CD14-positive monocyte (primary cell): ENCODE measurements around the gene TTLL4. TPM values are rescaled to one million over a fixed set of nuclear protein-coding genes. Genes with fewer than 3 reads are reported as not detected.
"Not testable (repeated sequence)": the region's sequence is repeated elsewhere in the genome, so short reads cannot be mapped to it uniquely, and the experiment has no call there.

Source experiments
- DNase-seq, 3 donors: peaks; one replicate each; pipeline ENCODE4 v3.0.0-alpha.2; 2011 to 2022
- H2AFZ ChIP-seq: 2 replicates; pipeline ENCODE4 v1.6.0; 2012; ENCODE audit warnings: mild to moderate bottlenecking, low read depth, low read length, inconsistent platforms; ENCODE audit not compliant: insufficient read depth, poor library complexity, severe bottlenecking
- H3K27ac ChIP-seq, 2 donors: 1 replicate in 1 of 2; 2 replicates in 1 of 2; pipeline ENCODE4 v1.5.1; 2012 to 2013; ENCODE audit warnings: low read length in 2 of 2, control low read depth in 1 of 2, inconsistent platforms in 1 of 2, low read depth in 1 of 2, mild to moderate bottlenecking in 1 of 2
- H3K27me3 ChIP-seq, 2 donors: one replicate each; pipeline versions ENCODE4 v1.6.0 to v1.6.1; 2011 to 2013; ENCODE audit warnings: low read length in 2 of 2; ENCODE audit not compliant: control insufficient read depth in 2 of 2, insufficient read depth in 2 of 2
- H3K36me3 ChIP-seq, 2 donors: replicated peaks in 1 of 2; 1 replicate in 1 of 2; 2 replicates in 1 of 2; pipeline versions ENCODE4 v1.5.1 to v1.6.1; 2012 to 2013; ENCODE audit warnings: low read length in 2 of 2, control low read depth in 1 of 2, inconsistent platforms in 1 of 2, mild to moderate bottlenecking in 1 of 2; ENCODE audit not compliant: insufficient read depth in 2 of 2, control insufficient read depth in 1 of 2
- H3K4me1 ChIP-seq, 2 donors: 1 replicate in 1 of 2; 2 replicates in 1 of 2; pipeline versions ENCODE4 v1.5.1 to v1.6.1; 2012 to 2013; ENCODE audit warnings: low read length in 2 of 2, control low read depth in 1 of 2, inconsistent platforms in 1 of 2, mild to moderate bottlenecking in 1 of 2, moderate library complexity in 1 of 2; ENCODE audit not compliant: insufficient read depth in 2 of 2, control insufficient read depth in 1 of 2
- H3K4me2 ChIP-seq: replicated peaks from 2 replicates; pipeline ENCODE3; 2012; ENCODE audit warnings: low read length, moderate library complexity, mild to moderate bottlenecking; ENCODE audit not compliant: poor library complexity, severe bottlenecking; ENCODE audit errors: extremely low read depth
- H3K4me3 ChIP-seq, 3 experiments: fragments of 200-600 bp in 1 of 3; sonication (generic) in 1 of 3; replicated peaks in 1 of 3; 1 replicate in 2 of 3; 2 replicates in 1 of 3; pipeline ENCODE4 v1.5.1; 2011 to 2013; ENCODE audit warnings: low read length in 3 of 3, mild to moderate bottlenecking in 3 of 3, control low read depth in 2 of 3, low read depth in 2 of 3, inconsistent platforms in 1 of 3, moderate library complexity in 1 of 3
- H3K79me2 ChIP-seq: 2 replicates; pipeline ENCODE4 v1.6.0; 2012; ENCODE audit warnings: mild to moderate bottlenecking, control low read depth, inconsistent platforms, low read length, moderate library complexity; ENCODE audit not compliant: insufficient read depth
- H3K9ac ChIP-seq: 2 replicates; pipeline ENCODE4 v1.6.0; 2017; ENCODE audit warnings: low read length, mild to moderate bottlenecking; ENCODE audit not compliant: insufficient read depth, poor library complexity, severe bottlenecking
- H3K9me3 ChIP-seq, 2 donors: replicated peaks in 1 of 2; 1 replicate in 1 of 2; 2 replicates in 1 of 2; pipeline versions ENCODE4 v1.5.1 to v1.6.1; 2012 to 2013; ENCODE audit warnings: low read length in 2 of 2, control low read depth in 1 of 2; ENCODE audit not compliant: control insufficient read depth in 1 of 2, insufficient read depth in 1 of 2
- H4K20me1 ChIP-seq: 2 replicates; pipeline ENCODE4 v1.6.0; 2012; ENCODE audit warnings: mild to moderate bottlenecking, low read length, control low read depth, moderate library complexity; ENCODE audit not compliant: insufficient read depth
- H3K27ac Mint-ChIP-seq, 7 donors: one replicate each; pipeline ENCODE4 v1.8.0; 2020; ENCODE audit warnings: mild to moderate bottlenecking in 7 of 7, mixed read lengths in 7 of 7, moderate library complexity in 6 of 7, inconsistent platforms in 2 of 7
- H3K27me3 Mint-ChIP-seq, 3 donors: one replicate each; pipeline ENCODE4 v1.8.0; 2021 to 2022; ENCODE audit warnings: low read depth in 3 of 3, mild to moderate bottlenecking in 3 of 3, mixed read lengths in 3 of 3, moderate library complexity in 3 of 3, inconsistent platforms in 1 of 3
- H3K36me3 Mint-ChIP-seq, 2 donors: one replicate each; pipeline ENCODE4 v1.8.0; 2020; ENCODE audit warnings: mixed read lengths in 2 of 2, inconsistent platforms in 1 of 2, mild to moderate bottlenecking in 1 of 2
- H3K4me1 Mint-ChIP-seq: one replicate; pipeline ENCODE4 v1.8.0; 2020; ENCODE audit warnings: mild to moderate bottlenecking, mixed read lengths
- H3K4me3 Mint-ChIP-seq, 2 donors: one replicate each; pipeline ENCODE4 v1.8.0; 2020; ENCODE audit warnings: mild to moderate bottlenecking in 2 of 2, mixed read lengths in 2 of 2, moderate library complexity in 1 of 2
- H3K9me3 Mint-ChIP-seq, 7 donors: one replicate each; pipeline ENCODE4 v1.8.0; 2020 to 2022; ENCODE audit warnings: mixed read lengths in 7 of 7, mild to moderate bottlenecking in 6 of 7, moderate library complexity in 6 of 7, inconsistent platforms in 2 of 7
- WGBS: methylation state at CpG from one replicate; pipeline ENCODE4 v1.1.5; 2013; ENCODE audit warnings: missing lambda C conversion rate; ENCODE audit not compliant: insufficient coverage; 5-methylcytosine and 5-hydroxymethylcytosine counted together
- intact Hi-C, 2 donors: fragments of 100-400 bp; cut with micrococcal nuclease; formaldehyde crosslinking; loops; one replicate each; pipeline versions ENCODE4 v1.15.0 to v1.15.1; 2023
- polyA plus RNA-seq, 3 donors: library from polyadenylated mRNA; depleted of rRNA in 1 of 3; unstranded in 2 of 3; stranded (reverse) in 1 of 3; fragments of 300-500 nt in 2 of 3; fragments of >200 nt in 1 of 3; fragmentation: Illumina TruSeq in 2 of 3; gene quantifications; 1 replicate in 2 of 3; 2 replicates in 1 of 3; pipeline ENCODE4 v1.2.3, GENCODE V29; 2012 to 2021
- TF ChIP-seq, protein P1 (sequence below): fragments of 200-600 bp; IDR thresholded peaks from one replicate; pipeline ENCODE4 v1.8.0; 2022; ENCODE audit warnings: antibody characterized with exemption, mild to moderate bottlenecking

The TTLL4 gene
- polyA plus RNA-seq, 3 donors, result 13.5 to 90.2 (median 16.3) TPM

DNA sequence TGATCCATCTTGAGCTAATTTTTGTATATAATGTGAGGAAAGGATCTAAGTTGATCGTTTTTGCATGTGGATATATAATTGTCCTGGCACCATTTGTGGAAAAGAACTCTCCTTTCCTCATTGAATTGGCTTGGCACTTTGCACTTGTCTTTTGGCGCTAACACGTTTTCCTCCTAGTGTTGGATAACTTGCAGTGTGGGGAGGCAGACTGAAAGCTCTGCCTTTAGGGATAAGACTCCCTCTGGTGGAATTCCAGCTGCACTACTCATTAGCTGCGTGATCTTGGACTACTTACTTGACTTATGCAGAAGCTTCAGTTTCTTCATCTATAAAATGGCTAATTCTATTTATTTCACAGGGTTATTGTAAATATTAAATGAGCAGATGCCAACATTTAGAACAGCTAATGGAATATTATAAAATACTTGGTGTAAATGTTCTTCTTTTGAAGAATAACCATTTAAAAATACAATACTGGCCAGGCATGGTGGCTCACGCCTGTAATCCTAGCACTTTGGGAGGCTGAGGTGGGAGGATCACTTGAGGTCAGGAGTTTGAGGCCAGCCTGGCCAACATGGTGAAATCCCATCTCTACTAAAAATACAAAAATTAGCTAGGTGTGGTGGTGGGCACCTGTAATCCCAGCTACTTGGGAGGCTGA lies 23.1 kb upstream of the TTLL4 start:
- H3K27ac Mint-ChIP-seq, H3K27me3 ChIP-seq, H2AFZ ChIP-seq, H3K4me1 Mint-ChIP-seq, H3K27ac ChIP-seq, H3K4me2 ChIP-seq, H3K4me3 ChIP-seq, H3K4me1 ChIP-seq, H4K20me1 ChIP-seq, H3K9me3 Mint-ChIP-seq, H3K9ac ChIP-seq, H3K36me3 ChIP-seq, H3K9me3 ChIP-seq, intact Hi-C loops, H3K79me2 ChIP-seq, H3K27me3 Mint-ChIP-seq: not testable (repeated sequence)
- peaks cover 18 to 20% of the 10 kb centered on the region in 2 donors for H3K36me3 Mint-ChIP-seq
- peak; percentile 59 to 78 (median 69) for DNase-seq
- peak overlapping the region in 1 of 2 donors; percentile 44 for H3K4me3 Mint-ChIP-seq
- TF ChIP-seq, protein P1, sequence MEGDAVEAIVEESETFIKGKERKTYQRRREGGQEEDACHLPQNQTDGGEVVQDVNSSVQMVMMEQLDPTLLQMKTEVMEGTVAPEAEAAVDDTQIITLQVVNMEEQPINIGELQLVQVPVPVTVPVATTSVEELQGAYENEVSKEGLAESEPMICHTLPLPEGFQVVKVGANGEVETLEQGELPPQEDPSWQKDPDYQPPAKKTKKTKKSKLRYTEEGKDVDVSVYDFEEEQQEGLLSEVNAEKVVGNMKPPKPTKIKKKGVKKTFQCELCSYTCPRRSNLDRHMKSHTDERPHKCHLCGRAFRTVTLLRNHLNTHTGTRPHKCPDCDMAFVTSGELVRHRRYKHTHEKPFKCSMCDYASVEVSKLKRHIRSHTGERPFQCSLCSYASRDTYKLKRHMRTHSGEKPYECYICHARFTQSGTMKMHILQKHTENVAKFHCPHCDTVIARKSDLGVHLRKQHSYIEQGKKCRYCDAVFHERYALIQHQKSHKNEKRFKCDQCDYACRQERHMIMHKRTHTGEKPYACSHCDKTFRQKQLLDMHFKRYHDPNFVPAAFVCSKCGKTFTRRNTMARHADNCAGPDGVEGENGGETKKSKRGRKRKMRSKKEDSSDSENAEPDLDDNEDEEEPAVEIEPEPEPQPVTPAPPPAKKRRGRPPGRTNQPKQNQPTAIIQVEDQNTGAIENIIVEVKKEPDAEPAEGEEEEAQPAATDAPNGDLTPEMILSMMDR, result peak; percentile 83
- WGBS, result no CpG with 5 or more reads among the region's 5 CpGs

GRCh38 chr2:218691234-218691633 lies 19.4 kb upstream of the TTLL4 start:
- no peaks in the 10 kb centered on the region for H3K4me1 ChIP-seq
- H3K27me3 ChIP-seq, result no peaks in the 10 kb centered on the region
- no peak overlapping the region for H2AFZ ChIP-seq
- H3K9ac ChIP-seq, result no peak overlapping the region
- no peaks in the 10 kb centered on the region for H3K79me2 ChIP-seq
- TF ChIP-seq, protein P1, result no peak
- H3K27ac ChIP-seq, result no peak overlapping the region
- DNase-seq, result no peak
- Mint-ChIP-seq H3K4me3 (no peak overlapping the region), H3K9me3 (no peaks in the 10 kb centered on the region), H3K27me3 (peaks cover 0 to 2% (median 2%) of the 10 kb centered on the region in 3 donors), H3K36me3 (peaks cover 24 to 28% of the 10 kb centered on the region in 2 donors), H3K27ac (no peak overlapping the region), H3K4me1 (peaks cover 6% of the 10 kb centered on the region)
- H3K9me3 ChIP-seq, result no peaks in the 10 kb centered on the region
- H3K36me3 ChIP-seq, result peaks cover 0 to 12% of the 10 kb centered on the region in 2 donors
- intact Hi-C loops, result no loop called here
- no peaks in the 10 kb centered on the region for H4K20me1 ChIP-seq
- no peak overlapping the region for H3K4me2 ChIP-seq
- H3K4me3 ChIP-seq, result no peak overlapping the region
